Activated naive CD4-positive, alpha-beta T cell treated with Interleukin-2 at 50 U/mL for 16 hours (primary cell): ENCODE results near the gene NSDHL.

ENCODE experiments used
- DNase-seq: peaks from one replicate; pipeline ENCODE4 v3.0.0-alpha.2; 2020

Gene NSDHL

DNA sequence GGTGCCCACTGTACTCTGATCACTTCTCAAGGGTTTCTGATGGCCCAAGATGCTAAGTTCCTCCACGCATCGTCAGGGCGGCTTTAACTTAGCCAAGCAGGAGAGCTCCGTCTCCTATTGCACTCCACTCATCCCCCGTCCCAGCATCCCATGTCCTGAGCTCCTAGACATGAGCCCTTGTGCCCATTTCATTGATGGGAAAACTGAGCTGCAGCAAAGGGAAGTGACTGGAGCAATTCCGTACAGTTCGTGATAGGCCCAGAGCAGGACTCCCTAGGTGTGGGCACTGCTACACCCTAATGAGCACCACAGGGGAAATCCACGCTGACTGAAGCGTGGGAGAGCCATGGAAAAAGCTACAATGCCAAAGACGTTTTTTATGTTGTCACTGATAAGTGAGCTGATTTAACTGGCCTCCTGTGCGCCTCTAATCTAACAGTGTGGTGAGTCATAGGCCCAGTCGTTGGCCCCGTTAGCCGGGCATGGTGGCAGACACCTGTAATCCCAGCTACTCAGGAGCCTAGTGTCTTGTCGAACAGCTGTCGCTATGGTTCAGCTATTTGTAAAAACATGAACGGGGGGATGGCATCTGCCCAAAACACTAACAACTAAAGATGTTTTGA lies 14.9 kb downstream of the NSDHL start:
- DNase-seq: no peak

GRCh38 chrX:152847281-152847680 lies 16.4 kb downstream of the NSDHL start:
- DNase-seq: no peak

GRCh38 chrX:152850465-152850864 lies 19.6 kb downstream of the NSDHL start:
- no peak for DNase-seq

DNA sequence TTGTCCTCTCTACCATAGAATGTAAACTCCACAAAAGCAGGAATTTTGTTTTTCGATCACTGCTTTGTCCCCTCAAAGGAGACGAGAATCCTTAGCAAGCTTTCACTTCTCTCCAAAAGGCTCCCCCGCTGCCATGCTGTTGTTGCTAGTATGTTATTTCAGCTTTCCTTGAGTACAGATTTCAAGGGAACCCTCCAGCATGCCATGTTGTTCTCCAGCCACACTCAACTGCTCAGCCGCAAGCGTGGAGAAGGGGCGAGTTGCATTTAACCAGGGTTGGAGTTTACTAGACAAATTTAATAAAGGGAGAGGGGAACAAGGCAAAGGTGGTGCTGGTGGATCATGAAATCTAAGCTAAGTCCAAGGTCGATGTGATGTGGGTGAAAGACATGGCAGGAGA lies 23.1 kb downstream of the NSDHL start:
- no peak for DNase-seq

GRCh38 chrX:152861116-152861515 lies 30.3 kb downstream of the NSDHL start:
- DNase-seq: no peak

- no peak for DNase-seq
Measured at GRCh38 chrX:152861826-152862225, 31.0 kb downstream of the NSDHL start.

- DNase-seq: no peak
Measured at GRCh38 chrX:152865232-152865920, 34.5 kb downstream of the NSDHL start.

- no peak for DNase-seq
Measured at GRCh38 chrX:152866386-152866785, 35.5 kb downstream of the NSDHL start.

- no peak for DNase-seq
Measured at GRCh38 chrX:152869972-152870371, 39.1 kb downstream of the NSDHL start.

- DNase-seq: no peak
Measured at GRCh38 chrX:152871260-152871659, 40.4 kb downstream of the NSDHL start.

- DNase-seq: no peak
Measured at GRCh38 chrX:152872522-152872921, 41.7 kb downstream of the NSDHL start.

DNA sequence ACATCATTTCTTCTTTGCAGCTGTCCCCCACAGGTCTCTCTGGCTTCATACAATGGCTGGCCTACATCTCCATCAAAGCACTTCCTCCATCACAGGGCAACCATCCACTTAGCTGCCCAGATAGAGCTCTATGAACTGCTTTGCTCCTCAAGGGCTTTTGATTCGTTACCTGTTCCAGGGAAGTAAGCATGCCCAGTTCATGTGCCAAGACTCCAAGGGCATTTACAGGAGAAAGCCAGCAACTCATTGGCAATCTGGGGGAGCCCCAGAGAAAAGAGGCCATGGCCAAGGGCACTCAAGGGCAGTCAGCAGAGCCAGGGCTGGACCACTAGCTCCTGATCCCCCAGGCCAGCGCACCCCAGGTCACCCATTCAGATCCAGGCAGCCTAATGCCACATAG lies 42.5 kb downstream of the NSDHL start:
- DNase-seq: no peak

DNA sequence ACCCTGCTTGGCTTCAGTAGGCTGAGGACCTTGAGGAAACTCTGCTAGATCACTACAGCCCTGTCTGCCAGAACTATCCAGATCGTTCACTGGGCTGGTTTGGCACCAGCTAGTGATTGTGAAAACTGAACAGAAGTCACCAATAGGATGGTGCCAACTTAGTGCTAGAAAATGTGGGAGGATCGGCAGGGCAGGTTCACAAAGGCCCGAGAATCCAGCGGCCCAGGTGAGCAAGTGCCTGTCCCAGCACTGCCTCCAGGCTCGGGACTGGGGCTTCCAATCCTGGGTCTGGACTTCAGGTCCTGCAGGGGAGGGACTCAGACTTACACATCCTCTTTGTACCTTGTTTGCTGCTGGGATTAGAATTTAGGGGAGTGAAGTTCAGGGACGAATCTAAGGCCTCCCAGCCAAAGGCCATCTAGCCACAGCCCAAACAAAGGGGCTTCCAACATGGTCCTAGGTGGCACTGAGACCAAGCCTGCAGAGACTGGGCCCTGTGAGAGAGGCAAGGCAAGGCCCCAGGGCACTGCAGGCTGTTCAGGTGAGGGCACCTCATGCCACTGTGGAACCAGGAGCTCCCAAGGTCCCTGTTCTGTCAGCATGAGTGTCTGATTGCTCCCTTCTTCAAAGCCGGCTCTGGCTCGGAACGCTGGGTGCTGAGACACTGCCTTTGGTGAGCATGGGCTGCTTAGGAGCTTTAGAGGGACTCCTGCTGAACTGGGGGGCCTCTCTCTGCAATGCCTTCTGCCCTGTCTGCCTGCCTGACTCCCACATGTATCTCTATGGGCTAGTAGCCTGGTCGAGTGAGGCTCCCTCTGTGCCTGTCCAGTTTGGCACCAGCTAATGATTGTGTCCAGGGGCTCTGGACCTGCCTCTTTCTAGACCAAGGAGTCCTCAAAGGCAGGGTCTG lies 46.3 kb downstream of the NSDHL start:
- no peak for DNase-seq

DNA sequence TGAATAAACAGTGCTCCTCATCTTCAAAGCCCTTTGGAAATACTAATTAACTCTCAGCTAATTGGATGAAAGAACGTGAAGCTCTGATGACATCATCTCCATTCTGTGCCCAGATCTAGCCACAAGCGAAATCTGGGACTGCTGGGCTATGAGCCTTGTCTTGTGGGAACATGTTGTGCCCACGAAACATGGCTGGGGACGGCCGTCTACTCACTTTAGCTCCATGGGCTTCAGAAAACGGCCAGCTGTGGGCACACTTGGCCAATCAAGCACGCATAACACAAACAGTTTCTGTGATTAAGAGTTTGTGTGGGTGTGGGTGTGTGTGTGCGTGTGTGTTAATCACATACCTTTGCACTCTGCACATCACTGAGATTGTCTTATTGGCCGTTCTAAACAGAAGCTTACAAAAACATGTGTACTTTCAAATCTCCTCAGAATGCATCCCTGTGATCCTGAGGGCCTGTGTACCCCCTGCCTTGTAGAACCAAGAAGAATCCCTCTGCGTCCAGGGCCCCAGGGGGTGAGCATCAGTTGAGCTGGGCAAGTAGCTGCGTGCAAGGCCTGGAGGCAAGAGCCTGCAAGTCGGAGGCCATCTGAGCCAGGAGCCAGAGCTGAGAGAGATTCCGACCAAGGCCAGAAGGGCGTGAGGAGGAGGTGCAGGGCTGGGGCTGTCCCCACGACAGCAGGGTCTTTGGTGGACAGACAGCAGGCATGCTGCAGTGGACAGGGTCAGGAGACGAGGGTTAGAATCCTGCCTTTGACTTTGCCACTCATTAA lies 48.3 kb downstream of the NSDHL start:
- no peak for DNase-seq

GRCh38 chrX:152881289-152881688 lies 50.4 kb downstream of the NSDHL start:
- DNase-seq: no peak

GRCh38 chrX:152884171-152884570 lies 53.3 kb downstream of the NSDHL start:
- no peak for DNase-seq

DNA sequence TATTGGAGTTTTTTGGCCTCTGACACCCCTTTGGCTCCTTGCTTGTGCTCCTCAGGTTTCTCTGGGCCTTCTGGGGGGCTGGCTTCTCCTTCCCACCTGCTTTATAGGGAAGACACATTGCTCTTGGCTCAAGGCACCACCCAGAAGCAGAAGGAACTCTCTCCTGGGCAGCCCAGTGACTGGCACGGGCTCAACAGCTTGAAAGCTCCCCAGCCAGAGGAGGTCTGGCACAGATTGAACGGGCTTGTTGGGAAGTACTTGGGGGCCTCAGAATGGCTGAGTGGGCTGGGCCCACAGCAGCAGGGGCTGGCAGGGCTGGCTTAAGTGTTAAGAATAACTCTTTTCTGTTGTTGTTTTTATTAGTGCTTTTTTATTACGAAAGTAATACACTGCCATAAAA lies 55.9 kb downstream of the NSDHL start:
- DNase-seq: no peak

GRCh38 chrX:152892499-152892898 lies 61.6 kb downstream of the NSDHL start:
- DNase-seq: no peak

DNA sequence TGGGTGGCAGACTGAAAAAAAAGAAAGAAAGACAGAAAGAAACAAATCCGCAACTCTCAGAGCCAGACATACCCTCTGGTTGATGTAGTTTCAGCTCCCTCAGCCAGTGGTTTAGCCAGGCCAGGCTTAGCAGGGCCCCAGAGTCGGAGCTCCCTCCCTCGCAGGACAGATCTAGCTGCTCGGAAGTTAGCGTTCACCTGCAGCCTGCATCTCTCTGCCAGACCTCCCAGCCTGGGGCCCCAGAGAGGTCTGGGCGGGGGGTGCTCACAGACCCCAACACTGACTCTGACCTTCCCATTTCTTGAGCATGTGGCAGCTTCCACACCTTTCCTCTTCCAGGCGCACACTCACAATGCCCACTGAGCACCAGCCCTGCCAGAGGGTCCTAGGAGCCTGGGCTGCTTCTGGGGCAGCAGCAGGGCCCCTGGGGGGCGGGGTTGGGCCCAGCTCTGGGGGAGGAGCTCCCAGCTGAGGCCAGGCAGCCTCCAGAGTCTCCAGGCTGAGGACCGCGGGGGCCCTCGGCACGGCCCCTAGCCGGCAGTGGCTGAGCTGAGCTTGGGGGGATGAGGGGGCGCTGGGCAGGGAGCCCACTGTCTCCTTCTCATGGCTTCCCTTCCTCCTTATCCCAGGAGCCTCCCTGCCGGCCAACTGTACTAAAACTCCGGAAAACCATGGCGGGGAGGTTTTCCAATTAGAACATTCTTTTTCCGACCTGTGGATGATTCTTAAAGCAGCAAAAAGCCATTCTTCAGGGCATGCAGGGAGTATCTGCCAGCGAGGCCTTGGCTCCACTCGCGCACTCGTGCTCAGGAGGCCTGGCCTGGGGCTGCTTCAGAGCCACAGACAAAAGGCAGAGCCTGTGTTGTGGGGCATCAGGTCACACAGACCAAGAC lies 62.4 kb downstream of the NSDHL start:
- no peak for DNase-seq

DNA sequence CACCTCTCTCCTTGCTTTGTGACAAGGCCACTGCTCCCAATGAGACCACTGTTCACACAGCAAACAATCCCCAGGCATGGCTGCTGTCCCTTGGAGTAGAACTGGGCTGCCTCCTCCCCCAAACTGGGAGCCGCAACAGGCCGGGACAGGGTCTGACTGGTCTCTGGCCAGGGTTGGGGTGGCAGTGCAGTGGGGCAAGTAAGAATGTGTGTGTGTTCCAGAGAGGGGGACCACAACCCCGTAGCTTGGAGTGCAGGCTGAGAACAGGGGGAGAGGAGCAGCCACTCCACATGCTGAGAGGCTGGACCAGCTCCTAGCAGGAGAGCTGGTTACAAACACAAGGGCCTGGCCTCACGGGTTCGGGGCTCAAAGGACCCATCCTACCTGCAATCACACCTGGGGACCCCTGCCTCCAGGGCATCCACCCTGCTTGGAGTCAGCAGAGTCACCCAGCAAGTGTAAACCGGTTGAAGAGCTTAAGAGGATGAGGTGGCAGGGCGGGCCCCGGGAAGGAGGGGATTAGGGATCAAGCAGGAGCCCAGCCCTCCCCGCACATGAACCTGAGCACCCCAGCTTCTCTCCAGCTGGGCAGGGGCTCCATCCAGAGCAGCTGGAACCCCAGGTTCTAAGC lies 63.2 kb downstream of the NSDHL start:
- no peak for DNase-seq

DNA sequence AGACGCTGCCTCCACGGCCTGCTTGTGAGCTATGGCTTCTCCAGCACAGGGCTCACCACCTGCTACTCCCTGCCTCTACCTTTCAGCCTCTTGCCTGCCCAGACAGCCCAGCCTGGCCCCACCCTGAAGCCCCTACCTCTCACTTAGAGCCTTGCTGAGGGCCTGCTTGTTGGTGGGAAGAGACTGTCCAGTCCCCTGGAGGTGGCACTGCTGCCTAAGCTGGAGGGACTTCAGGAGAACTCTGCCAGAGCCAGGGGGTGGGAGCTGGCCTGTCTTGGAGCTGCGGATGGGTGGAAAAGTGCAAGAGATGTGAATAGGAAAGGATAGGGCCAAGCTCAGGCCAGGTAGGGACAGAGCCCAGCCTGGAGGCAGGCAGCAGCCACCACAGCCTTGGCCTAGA lies 64.3 kb downstream of the NSDHL start:
- no peak for DNase-seq
